Upper lobe of left lung (tissue), 6 donors: Measurements from ENCODE around the gene ARPP21. TPM values are rescaled to one million over a fixed set of nuclear protein-coding genes. Genes with fewer than 3 reads are reported as not detected.

Experiments
- ATAC-seq, 2 donors: fragments of 200-7000 bp; cut with Tn5 transposase; one replicate each; pipeline ENCODE4 v1.9.1; 2022; ENCODE audit warnings: mild to moderate bottlenecking in 2 of 2, moderate library complexity in 2 of 2; ENCODE audit not compliant: low FRiP score in 2 of 2
- DNase-seq, 2 donors: peaks; one replicate each; pipeline ENCODE4 v3.0.0-alpha.2; 2019 to 2020
- H3K27ac ChIP-seq, 4 donors: fragments of 200-600 bp; sonication (generic); one replicate each; pipeline ENCODE4 v1.5.1; 2016 to 2019
- H3K27me3 ChIP-seq, 4 donors: fragments of 200-600 bp; sonication (generic); one replicate each; pipeline ENCODE4 v1.5.1; 2017 to 2019
- H3K36me3 ChIP-seq, 4 donors: fragments of 200-600 bp; sonication (generic); one replicate each; pipeline ENCODE4 v1.5.1; 2016 to 2019
- H3K4me1 ChIP-seq, 4 donors: fragments of 200-600 bp; sonication (generic); one replicate each; pipeline ENCODE4 v1.5.1; 2018 to 2019
- H3K4me3 ChIP-seq, 4 donors: fragments of 200-600 bp; sonication (generic); one replicate each; pipeline ENCODE4 v1.5.1; 2017 to 2019; ENCODE audit warnings: mild to moderate bottlenecking in 2 of 4, moderate library complexity in 1 of 4
- H3K9me3 ChIP-seq, 4 donors: fragments of 200-600 bp; sonication (generic); one replicate each; pipeline ENCODE4 v1.5.1; 2018 to 2019
- EP300 ChIP-seq, 4 donors: sonication (generic); formaldehyde crosslinking; IDR thresholded peaks; one replicate each; pipeline ENCODE4 v1.5.1; 2017; ENCODE audit warnings: antibody characterized with exemption in 4 of 4, control low read depth in 2 of 4
- POLR2A ChIP-seq, 4 donors: fragments of 450-650 bp; IDR thresholded peaks; one replicate each; pipeline ENCODE4 v1.5.1; 2016 to 2017; ENCODE audit warnings: antibody characterized with exemption in 4 of 4, mild to moderate bottlenecking in 2 of 4
- POLR2AphosphoS5 ChIP-seq, 2 donors: sonication (generic); formaldehyde crosslinking; IDR thresholded peaks; one replicate each; pipeline ENCODE4 v1.5.1; 2017; ENCODE audit warnings: antibody characterized with exemption in 2 of 2
- WGBS, 2 donors: methylation state at CpG; one replicate each; pipeline ENCODE4 v1.1.5; 2017 to 2018; 5-methylcytosine and 5-hydroxymethylcytosine counted together
- total RNA-seq, 6 donors: library from RNA; depleted of rRNA in 4 of 6; stranded (reverse); fragments of >200 nt in 4 of 6; gene quantifications; one replicate each; pipeline versions ENCODE4 v1.1.0 to v1.2.1, GENCODE V29; 2016 to 2021
- TF ChIP-seq, protein P1 (sequence below), 6 experiments: fragments of 450-650 bp in 4 of 6; fragments of 200-600 bp in 2 of 6; sonication (generic) in 2 of 6; IDR thresholded peaks; one replicate each; pipeline ENCODE4 v1.5.1; 2016 to 2019; ENCODE audit warnings: antibody characterized with exemption in 6 of 6
- donor health status: DM: no; HTN: no; CAD: no; lungs with moderate emphysema.
- donor health status: DM: no; HTN: yes; CAD: no; lungs with severe emphysema.

The ARPP21 gene
- total RNA-seq, 6 donors from 2014 or later = not detected

DNA sequence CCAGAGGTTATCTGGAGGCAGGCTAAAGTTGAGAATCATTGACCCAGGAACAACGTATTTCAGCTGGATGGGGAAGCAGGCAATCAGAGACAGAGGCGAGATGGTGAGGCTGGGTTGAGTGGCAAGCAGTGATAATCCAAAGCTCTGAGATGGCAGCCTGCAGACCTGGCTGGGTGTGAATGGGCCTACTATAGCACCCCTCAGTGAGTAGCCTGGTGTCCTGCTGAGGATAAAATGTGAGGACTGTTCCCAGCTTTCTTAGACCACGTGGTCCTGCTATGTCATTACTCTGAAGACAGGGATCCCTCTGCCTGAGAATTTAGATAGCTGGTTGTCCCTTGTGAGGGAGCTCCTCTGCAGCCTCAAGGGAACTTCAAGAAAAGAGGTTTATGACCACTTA is 141.5 kb downstream of the ARPP21 start:
- DNase-seq (no peak), ATAC-seq (no peak)
- no peaks in the 10 kb centered on the region for H3K36me3 ChIP-seq
- H3K27me3 ChIP-seq = no peaks in the 10 kb centered on the region
- H3K4me1 ChIP-seq = no peaks in the 10 kb centered on the region
- H3K4me3 ChIP-seq = no peak overlapping the region
- no peak overlapping the region for H3K27ac ChIP-seq
- 56 to 60% methylated on average over 3 of the region's 3 CpGs for WGBS, 2 donors
- H3K9me3 ChIP-seq = no peaks in the 10 kb centered on the region
- TF ChIP-seq, protein P1, sequence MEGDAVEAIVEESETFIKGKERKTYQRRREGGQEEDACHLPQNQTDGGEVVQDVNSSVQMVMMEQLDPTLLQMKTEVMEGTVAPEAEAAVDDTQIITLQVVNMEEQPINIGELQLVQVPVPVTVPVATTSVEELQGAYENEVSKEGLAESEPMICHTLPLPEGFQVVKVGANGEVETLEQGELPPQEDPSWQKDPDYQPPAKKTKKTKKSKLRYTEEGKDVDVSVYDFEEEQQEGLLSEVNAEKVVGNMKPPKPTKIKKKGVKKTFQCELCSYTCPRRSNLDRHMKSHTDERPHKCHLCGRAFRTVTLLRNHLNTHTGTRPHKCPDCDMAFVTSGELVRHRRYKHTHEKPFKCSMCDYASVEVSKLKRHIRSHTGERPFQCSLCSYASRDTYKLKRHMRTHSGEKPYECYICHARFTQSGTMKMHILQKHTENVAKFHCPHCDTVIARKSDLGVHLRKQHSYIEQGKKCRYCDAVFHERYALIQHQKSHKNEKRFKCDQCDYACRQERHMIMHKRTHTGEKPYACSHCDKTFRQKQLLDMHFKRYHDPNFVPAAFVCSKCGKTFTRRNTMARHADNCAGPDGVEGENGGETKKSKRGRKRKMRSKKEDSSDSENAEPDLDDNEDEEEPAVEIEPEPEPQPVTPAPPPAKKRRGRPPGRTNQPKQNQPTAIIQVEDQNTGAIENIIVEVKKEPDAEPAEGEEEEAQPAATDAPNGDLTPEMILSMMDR (IDR thresholded peaks at IDR 0.05) = no peak
- no peak for TF ChIP-seq EP300 (IDR thresholded peaks at IDR 0.05)
- TF ChIP-seq POLR2AphosphoS5 (IDR thresholded peaks at IDR 0.05) = no peak
- no peak for TF ChIP-seq POLR2A (IDR thresholded peaks at IDR 0.05)

GRCh38 chr3:35781558-35781957 is 142.2 kb downstream of the ARPP21 start:
- H3K36me3 ChIP-seq = no peaks in the 10 kb centered on the region
- ATAC-seq (no peak), DNase-seq (no peak)
- no peaks in the 10 kb centered on the region for H3K4me1 ChIP-seq
- no peaks in the 10 kb centered on the region for H3K9me3 ChIP-seq
- no peak overlapping the region for H3K27ac ChIP-seq
- no peak overlapping the region for H3K4me3 ChIP-seq
- no peaks in the 10 kb centered on the region for H3K27me3 ChIP-seq
- TF ChIP-seq POLR2AphosphoS5 (IDR thresholded peaks at IDR 0.05) = no peak
- TF ChIP-seq EP300 (IDR thresholded peaks at IDR 0.05) = no peak
- TF ChIP-seq, protein P1 (IDR thresholded peaks at IDR 0.05) = no peak
- no peak for TF ChIP-seq POLR2A (IDR thresholded peaks at IDR 0.05)

GRCh38 chr3:35782355-35782754 is 143.0 kb downstream of the ARPP21 start:
- DNase-seq (no peak), ATAC-seq (no peak)
- TF ChIP-seq POLR2A (IDR thresholded peaks at IDR 0.05) = no peak
- TF ChIP-seq EP300 (IDR thresholded peaks at IDR 0.05) = no peak
- no peak for TF ChIP-seq POLR2AphosphoS5 (IDR thresholded peaks at IDR 0.05)
- TF ChIP-seq, protein P1 (IDR thresholded peaks at IDR 0.05) = no peak
- Histone ChIP-seq H3K27me3 (no peaks in the 10 kb centered on the region), H3K4me3 (no peak overlapping the region), H3K36me3 (no peaks in the 10 kb centered on the region), H3K9me3 (no peaks in the 10 kb centered on the region), H3K27ac (no peak overlapping the region), H3K4me1 (no peaks in the 10 kb centered on the region)
- WGBS, 2 donors = 81 to 91% methylated on average over 1 of the region's 1 CpG

DNA sequence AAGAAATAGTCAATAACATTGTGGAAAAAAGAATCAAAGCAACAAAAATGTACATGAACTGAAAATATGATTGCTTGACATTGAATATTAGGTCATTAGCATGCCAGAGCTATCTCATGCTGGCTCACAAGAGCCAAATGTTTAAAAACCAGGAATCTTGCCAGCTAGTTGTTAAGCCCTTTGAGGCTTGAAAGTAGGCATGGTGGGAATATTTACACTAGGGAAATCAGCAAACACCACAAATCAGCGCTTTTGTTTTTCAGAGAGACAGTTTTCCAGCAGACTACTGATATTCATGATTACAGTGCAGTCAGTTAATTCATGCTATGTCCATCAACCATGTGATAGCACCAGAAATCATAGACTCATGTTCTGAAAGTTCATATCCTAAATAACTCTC is 144.8 kb downstream of the ARPP21 start:
- 56 to 58% methylated on average over 1 of the region's 1 CpG for WGBS, 2 donors
- no peaks in the 10 kb centered on the region for H3K4me1 ChIP-seq
- no peak overlapping the region for H3K27ac ChIP-seq
- no peak overlapping the region for H3K4me3 ChIP-seq
- ATAC-seq (no peak), DNase-seq (no peak)
- no peak for TF ChIP-seq POLR2A (IDR thresholded peaks at IDR 0.05)
- TF ChIP-seq, protein P1 (IDR thresholded peaks at IDR 0.05) = no peak
- TF ChIP-seq POLR2AphosphoS5 (IDR thresholded peaks at IDR 0.05) = no peak
- TF ChIP-seq EP300 (IDR thresholded peaks at IDR 0.05) = no peak
- no peaks in the 10 kb centered on the region for H3K36me3 ChIP-seq
- H3K9me3 ChIP-seq = no peaks in the 10 kb centered on the region
- H3K27me3 ChIP-seq = no peaks in the 10 kb centered on the region

DNA sequence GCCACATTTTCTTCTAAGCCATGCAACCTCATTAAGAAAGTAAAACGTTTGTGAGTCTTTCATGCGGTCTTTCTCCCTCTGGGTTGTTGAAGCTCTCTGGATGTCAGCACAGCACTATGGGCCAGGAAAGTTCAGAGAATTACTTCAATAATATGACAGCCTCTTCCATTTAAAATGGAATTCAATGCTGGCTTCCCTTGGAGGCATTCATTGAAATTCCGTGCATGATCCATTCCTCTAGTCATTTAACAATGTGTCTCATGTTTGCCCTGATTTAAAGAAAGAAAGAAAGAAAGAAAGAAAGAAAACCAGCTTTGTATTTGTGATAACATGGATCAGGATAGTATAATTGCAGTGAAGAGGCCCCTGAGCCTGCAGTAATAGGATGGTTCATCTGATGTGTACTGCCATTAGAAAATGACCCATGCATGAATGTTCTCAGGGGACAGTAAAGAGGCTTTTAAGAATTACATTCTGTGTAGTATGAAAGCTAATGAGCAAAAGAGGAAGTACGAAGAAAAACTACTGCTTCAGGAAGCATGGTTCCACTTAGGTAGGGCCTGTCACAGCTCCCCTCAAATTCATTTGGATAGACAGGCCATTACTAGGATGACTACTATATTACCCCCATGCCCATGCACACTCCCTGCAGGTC is 146.0 kb downstream of the ARPP21 start:
- H3K27ac ChIP-seq = no peak overlapping the region
- no peak overlapping the region for H3K4me3 ChIP-seq
- ATAC-seq = no peak
- H3K4me1 ChIP-seq = no peaks in the 10 kb centered on the region
- no peaks in the 10 kb centered on the region for H3K36me3 ChIP-seq
- 80 to 81% methylated on average over 4 of the region's 4 CpGs for WGBS, 2 donors
- H3K27me3 ChIP-seq = no peaks in the 10 kb centered on the region
- no peaks in the 10 kb centered on the region for H3K9me3 ChIP-seq
- no peak for DNase-seq
- TF ChIP-seq EP300 (IDR thresholded peaks at IDR 0.05) = no peak
- no peak for TF ChIP-seq POLR2AphosphoS5 (IDR thresholded peaks at IDR 0.05)
- TF ChIP-seq, protein P1 (IDR thresholded peaks at IDR 0.05) = no peak
